Measurements from ENCODE around the gene PLPP1. TPM values are rescaled to one million over a fixed set of nuclear protein-coding genes. Genes with fewer than 3 reads are reported as not detected.
A peak's percentile ranks its signal among the peaks of the same experiment; 100 is the strongest.

PLPP1 gene
- total RNA-seq, 1 donor from 2014 or later, result 56.1 TPM

GRCh38 chr5:55570570-55570969 lies 35.8 kb upstream of the PLPP1 start:
- ATAC-seq (no peak), DNase-seq (no peak)
- intact Hi-C loops (cut with DNase I), result no loop called here
- Histone ChIP-seq H3K27me3 (no peaks in the 10 kb centered on the region), H3K4me3 (no peak overlapping the region), H3K4me1 (peaks cover 6% of the 10 kb centered on the region), H3K36me3 (no peaks in the 10 kb centered on the region), H3K9me3 (no peaks in the 10 kb centered on the region), H3K27ac (no peak overlapping the region)
- no peak for TF ChIP-seq CTCF (IDR thresholded peaks at IDR 0.05)

- peaks cover 6% of the 10 kb centered on the region for H3K4me1 ChIP-seq
- peak; percentile 49 for ATAC-seq
Measured at GRCh38 chr5:55570026-55570425, 35.3 kb upstream of the PLPP1 start.

GRCh38 chr5:55569513-55569865 lies 34.7 kb upstream of the PLPP1 start:
- Histone ChIP-seq H3K27ac (no peak overlapping the region), H3K4me3 (no peak overlapping the region), H3K36me3 (no peaks in the 10 kb centered on the region), H3K9me3 (no peaks in the 10 kb centered on the region), H3K4me1 (peaks cover 6% of the 10 kb centered on the region), H3K27me3 (no peaks in the 10 kb centered on the region)
- no peak for ATAC-seq
- intact Hi-C loops (cut with DNase I), result no loop called here
- DNase-seq, result no peak
- no peak for TF ChIP-seq CTCF (IDR thresholded peaks at IDR 0.05)

More at GRCh38 chr5:55570026-55570425, 35.3 kb upstream of the PLPP1 start:
- no peaks in the 10 kb centered on the region for H3K36me3 ChIP-seq
- no peaks in the 10 kb centered on the region for H3K9me3 ChIP-seq
- intact Hi-C loops (cut with DNase I), result no loop called here
- no peak overlapping the region for H3K27ac ChIP-seq
- no peak for TF ChIP-seq CTCF (IDR thresholded peaks at IDR 0.05)
- H3K27me3 ChIP-seq, result no peaks in the 10 kb centered on the region
- DNase-seq, result no peak
- H3K4me3 ChIP-seq, result no peak overlapping the region

GRCh38 chr5:55568654-55569512 lies 34.1 kb upstream of the PLPP1 start:
- H3K27ac ChIP-seq, result no peak overlapping the region
- H3K9me3 ChIP-seq, result no peaks in the 10 kb centered on the region
- no peak for TF ChIP-seq CTCF (IDR thresholded peaks at IDR 0.05)
- intact Hi-C loops (cut with DNase I), result no loop called here
- DNase-seq, result no peak
- ATAC-seq, result no peak
- no peaks in the 10 kb centered on the region for H3K27me3 ChIP-seq
- H3K4me1 ChIP-seq, result peaks cover 6% of the 10 kb centered on the region
- no peaks in the 10 kb centered on the region for H3K36me3 ChIP-seq
- H3K4me3 ChIP-seq, result no peak overlapping the region

GRCh38 chr5:55564721-55565120 lies 30.0 kb upstream of the PLPP1 start:
- no peaks in the 10 kb centered on the region for H3K36me3 ChIP-seq
- intact Hi-C loops (cut with DNase I), result no loop called here
- no peaks in the 10 kb centered on the region for H3K9me3 ChIP-seq
- H3K27me3 ChIP-seq, result no peaks in the 10 kb centered on the region
- no peak for ATAC-seq
- TF ChIP-seq CTCF (IDR thresholded peaks at IDR 0.05), result no peak
- DNase-seq, result no peak
- no peak overlapping the region for H3K4me3 ChIP-seq
- no peaks in the 10 kb centered on the region for H3K4me1 ChIP-seq
- H3K27ac ChIP-seq, result no peak overlapping the region

Data from upper lobe of right lung (tissue), 1 donor.